SIG-M5 treated with dmso at 0.1 percent for 504 hours (cell line): ENCODE data around the gene PIGR.
"Not testable (repeated sequence)": the region's sequence is repeated elsewhere in the genome, so short reads cannot be mapped to it uniquely, and the experiment has no call there.

Source experiments
- DNase-seq: peaks from one replicate; lab custom pipeline; 2025; ENCODE audit not compliant: unreplicated experiment; lab: John Stamatoyannopoulos, UW

The PIGR gene

GRCh38 chr1:206935491-206936067 is 10.7 kb downstream of the PIGR start:
- DNase-seq = peak; percentile 37

DNA sequence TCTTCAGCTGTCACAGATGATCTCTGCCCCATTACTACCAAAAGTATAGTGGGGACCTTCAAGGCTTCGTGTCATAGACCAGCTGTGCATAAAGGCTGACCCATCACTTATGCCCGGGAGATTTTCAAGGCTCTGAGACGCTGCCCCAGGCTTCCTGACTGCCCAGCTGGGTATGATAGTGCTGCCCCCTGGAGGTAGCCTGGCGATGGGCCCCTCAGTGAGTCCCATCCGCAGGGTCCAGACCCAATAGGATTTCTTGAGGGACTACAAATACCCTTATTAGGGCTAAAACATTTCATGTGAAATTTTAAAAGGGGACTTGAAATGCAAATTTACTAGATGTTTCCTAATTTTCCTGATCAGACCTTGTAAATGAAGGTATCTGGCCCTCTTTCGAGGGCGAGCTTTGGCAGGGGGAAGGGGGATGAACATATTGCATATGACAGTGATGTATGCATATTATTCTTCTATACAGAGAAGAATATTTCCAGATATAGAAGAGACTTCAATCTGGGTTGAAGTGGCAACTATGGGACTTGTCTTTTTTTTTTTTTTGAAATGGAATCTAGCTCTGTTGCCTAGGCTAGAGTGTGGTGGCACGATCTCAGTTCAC is 12.8 kb downstream of the PIGR start:
- peak; percentile 48 for DNase-seq

GRCh38 chr1:206932177-206932576 is 14.1 kb downstream of the PIGR start:
- DNase-seq = no peak

DNA sequence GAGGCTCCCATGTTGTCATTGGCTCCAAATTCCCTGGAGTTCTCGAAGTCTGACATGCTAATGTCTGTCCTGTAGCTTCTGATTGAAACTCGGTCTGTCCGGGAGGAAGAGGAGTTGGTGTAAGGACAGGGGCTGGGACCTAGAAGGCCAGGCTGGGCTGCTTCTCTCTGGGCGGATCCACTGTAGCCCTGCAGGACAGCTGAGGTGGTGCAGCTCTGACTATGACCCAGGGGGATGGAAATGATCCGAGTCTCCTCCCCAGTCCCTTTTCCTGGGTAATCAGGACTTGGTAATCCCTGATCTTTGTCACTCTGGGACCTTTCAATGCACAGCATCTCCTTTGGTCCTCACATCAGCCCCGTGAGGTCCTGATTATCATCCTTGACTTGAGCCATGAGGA is 14.6 kb downstream of the PIGR start:
- no peak for DNase-seq

GRCh38 chr1:206930210-206930798 is 16.0 kb downstream of the PIGR start:
- DNase-seq = peak; percentile 65

DNA sequence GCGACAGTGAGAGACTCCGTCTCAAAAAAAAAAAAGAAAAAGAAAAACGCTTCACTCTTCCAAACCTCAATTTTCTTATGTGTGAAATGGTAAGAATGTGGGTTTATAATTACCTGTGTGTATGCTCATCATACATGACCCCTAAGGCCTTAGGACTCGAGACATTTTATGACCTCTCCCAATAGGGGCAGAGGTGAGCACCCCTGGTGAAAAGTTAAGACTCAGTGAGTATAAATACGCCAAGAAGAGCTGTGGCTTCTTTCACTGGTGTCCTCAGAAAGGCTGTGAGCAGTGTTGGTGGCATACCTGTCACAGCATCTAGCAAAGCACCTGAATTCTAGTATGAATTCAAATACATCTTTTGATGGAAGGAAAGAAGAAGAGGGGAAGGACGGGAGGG is 16.7 kb downstream of the PIGR start:
- no peak for DNase-seq

DNA sequence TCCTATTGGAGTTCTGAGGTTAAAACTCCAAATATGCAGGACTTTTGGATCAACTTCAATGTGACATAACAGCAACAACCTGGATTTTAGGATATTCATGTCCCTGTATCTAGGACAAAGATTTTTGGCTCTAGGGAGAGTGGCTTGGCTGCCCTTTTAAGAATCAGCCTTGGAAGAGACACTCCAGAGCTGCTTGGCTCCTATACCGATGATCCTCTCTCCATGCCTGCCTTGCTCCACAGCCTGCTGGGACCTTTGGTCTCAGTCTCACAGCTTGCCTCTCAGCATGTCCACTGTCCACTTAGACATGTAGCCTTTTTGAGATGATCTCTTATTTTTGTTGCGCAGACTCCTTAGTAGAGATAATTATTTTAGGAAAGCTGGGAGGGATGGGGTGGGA is 20.0 kb downstream of the PIGR start:
- no peak for DNase-seq

DNA sequence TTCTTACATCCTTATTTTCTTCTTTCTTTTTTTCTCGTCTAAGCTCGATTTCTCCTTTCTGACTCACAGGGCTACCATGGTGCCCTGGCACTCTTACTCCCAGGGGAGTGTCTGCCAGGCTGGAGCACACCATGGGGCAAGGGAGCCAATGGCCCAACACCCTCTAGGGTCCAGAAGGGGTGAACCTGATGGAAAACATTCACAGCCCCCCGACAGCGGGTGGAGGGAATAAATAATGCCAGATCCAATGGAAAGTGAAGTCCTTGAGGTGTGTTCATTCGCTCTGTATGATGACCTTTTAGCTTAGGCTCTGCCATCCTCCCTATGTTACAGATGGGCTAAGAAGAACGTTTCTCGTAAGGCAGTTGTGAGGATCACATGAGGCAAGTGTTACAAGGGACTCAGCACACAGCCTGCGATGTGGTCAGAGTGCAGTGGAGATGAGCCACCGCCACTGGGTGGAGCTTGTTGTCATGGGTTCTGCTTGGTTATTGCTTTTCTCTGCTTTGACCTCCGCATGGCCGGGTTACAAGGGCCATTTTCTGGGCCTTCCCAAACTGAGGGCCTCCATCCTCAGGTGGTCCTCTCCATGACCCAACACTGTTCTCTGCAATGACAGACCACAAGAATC is 21.0 kb downstream of the PIGR start:
- peak; percentile 86 for DNase-seq

GRCh38 chr1:206924592-206925105 is 21.6 kb downstream of the PIGR start:
- no peak for DNase-seq

DNA sequence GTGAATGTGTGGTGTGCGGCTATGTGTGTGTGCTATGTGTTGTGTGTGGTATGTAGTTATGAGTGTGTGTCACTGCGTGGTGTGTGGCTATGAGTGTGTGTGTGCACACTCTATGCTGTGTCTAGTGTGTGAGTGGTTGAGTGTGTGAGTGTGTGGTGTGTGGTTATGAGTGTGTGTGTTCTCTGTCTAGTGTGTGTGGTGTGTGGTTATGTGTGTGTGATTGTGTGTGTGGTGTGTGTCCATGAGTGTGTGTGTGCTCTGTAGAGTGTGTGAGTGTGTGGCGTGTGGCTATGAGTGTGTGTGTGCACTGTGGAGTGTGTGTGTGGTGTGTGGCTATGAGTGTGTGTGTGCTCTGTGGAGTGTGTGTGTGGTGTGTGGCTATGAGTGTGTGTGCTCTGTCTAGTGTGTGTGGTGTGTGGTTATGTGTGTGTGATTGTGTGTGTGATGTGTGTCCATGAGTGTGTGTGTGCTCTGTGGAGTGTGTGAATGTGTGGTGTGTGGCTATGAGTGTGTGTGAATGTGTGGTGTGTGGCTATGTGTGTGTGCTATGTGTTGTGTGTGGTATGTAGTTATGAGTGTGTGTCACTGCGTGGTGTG is 22.2 kb downstream of the PIGR start:
- DNase-seq = not testable (repeated sequence)

GRCh38 chr1:206923009-206923960 is 23.0 kb downstream of the PIGR start:
- DNase-seq = peak; percentile 56

DNA sequence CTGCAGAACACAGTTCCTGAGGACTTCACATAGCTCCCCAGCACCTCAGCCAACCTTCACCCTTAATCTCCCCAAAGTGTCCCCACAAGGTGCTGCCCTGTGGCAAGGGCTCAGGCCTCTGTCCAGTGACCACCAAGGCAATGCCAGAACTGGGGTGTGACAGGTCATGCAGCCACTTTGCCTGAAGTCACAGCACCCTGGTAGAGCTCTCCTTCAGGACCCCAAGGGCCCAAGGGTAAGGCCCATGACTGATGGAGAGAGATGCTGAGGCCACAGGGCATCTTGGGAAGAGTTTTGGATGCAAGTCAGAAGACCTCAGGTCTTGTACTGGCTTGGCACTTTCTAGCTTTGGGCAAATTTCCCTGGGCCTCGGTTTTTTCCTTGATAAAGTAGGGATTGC is 23.7 kb downstream of the PIGR start:
- DNase-seq = no peak

GRCh38 chr1:206921772-206922265 is 24.4 kb downstream of the PIGR start, which contains the start of gene FCMR:
TSS of gene FCMR (minus strand) at chr1:206921941. CDS start at chr1:206921854, 87 bp downstream.
- DNase-seq = peak; percentile 96

GRCh38 chr1:206918076-206918475 is 28.2 kb downstream of the PIGR start:
- DNase-seq = no peak

- DNase-seq = no peak
Observed at GRCh38 chr1:206916000-206916709, 30.1 kb downstream of the PIGR start.

DNA sequence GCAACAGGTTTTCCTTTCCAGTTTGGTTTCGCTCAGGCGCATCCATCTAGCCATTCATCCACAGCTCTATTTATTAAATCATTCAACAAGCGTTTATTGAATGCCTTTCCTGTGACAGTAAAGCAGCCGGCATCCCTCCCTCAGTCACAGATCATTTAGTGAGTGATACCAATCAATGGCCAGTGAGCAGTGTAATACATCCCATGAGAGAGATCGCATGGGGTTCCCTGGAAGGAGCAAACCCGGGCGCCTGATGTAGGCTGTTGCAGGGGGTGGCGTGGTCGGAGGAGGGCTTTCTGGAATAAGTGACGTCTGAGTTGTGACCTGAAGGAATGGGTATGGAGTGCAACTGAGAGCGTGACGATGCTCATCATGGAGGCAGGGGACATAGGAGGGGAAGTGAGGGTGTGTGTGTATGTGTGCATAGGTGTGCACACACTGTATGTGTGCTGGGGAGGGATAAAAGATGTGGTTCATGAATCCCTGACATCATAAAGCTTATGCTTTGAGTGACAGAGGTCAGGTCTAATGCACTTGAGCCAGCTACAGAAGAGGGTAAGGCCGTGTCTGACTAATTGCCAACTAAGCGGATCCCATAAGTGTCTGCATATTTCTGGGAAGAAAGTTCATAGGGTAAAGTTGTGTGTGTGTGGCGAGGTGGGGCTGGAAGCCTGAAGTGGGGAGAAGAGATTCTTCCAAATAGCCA is 31.1 kb downstream of the PIGR start:
- no peak for DNase-seq

- no peak for DNase-seq
Observed at GRCh38 chr1:206913766-206914537, 32.3 kb downstream of the PIGR start.

- peak; percentile 90 for DNase-seq
Observed at GRCh38 chr1:206912445-206913095, 33.7 kb downstream of the PIGR start.
